Measurements from ENCODE around the gene ARID3B.
"Not testable (repeated sequence)": the region's sequence is repeated elsewhere in the genome, so short reads cannot be mapped to it uniquely, and the experiment has no call there.

Gene ARID3B

DNA sequence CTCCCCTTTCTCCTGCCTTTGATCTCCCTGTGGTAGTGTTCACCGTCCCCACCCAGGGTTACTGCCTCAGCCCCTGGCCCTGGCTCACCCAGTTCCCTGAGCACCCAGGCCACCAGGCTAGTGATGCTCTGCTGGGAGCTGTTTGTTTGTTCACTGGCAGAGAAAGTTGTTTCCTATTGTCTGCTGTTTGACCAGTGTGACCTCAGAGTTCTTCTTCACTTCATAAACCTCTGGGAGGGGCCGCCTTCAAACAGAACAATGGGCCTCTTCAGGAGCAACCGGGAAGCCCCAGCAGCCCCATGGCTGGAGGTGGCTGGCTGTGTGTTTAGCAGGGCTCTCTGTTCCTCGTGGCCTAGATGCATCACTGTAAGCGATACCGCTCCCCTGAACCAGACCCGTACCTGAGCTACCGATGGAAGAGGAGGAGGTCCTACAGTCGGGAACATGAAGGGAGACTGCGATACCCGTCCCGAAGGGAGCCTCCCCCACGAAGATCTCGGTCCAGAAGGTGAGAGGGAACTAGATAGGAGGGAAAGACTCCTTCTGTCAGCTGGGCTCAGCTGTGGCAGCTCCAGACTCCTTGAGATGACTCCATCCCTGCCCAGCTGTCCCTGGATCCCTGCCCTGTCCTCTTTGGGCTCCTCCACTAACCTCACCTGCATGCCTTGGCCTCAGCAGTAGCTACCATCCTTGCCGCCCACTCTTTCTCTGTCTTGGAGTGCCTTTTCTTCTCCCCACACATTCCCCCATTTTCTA lies 78.0 kb downstream of the ARID3B start:
- DNase-seq (ENCODE audit: low read depth in 1 of 2, low spot score in 1 of 2), result no peak

DNA sequence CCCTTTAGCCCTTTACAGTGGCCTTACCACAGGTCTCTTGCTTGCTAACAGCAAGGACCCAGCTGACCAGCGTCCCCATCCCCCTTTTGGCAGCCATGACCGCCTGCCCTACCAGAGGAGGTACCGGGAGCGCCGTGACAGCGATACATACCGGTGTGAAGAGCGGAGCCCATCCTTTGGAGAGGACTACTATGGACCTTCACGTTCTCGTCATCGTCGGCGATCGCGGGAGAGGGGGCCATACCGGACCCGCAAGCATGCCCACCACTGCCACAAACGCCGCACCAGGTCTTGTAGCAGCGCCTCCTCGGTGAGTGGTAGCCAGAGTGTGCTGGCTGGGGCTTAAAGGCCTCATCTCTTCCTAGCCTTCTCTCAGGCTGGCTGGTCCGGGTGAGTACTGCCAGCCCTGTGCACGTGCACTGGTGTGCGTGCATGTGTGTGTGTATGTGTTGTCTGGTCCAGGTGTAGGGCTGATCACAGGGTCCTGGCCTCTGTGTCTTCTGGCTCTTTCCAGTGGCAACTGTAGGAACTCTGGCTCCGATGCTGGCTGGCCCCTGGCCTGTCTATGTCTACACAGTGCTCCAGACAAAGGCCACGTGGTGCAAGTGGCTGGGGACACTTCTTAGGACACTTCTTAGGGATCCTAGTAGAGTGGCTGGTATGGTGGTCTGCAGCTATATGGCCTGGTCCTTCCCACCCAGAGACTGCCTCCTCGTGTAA lies 79.1 kb downstream of the ARID3B start:
- DNase-seq (ENCODE audit: low read depth in 1 of 2, low spot score in 1 of 2), result no peak

DNA sequence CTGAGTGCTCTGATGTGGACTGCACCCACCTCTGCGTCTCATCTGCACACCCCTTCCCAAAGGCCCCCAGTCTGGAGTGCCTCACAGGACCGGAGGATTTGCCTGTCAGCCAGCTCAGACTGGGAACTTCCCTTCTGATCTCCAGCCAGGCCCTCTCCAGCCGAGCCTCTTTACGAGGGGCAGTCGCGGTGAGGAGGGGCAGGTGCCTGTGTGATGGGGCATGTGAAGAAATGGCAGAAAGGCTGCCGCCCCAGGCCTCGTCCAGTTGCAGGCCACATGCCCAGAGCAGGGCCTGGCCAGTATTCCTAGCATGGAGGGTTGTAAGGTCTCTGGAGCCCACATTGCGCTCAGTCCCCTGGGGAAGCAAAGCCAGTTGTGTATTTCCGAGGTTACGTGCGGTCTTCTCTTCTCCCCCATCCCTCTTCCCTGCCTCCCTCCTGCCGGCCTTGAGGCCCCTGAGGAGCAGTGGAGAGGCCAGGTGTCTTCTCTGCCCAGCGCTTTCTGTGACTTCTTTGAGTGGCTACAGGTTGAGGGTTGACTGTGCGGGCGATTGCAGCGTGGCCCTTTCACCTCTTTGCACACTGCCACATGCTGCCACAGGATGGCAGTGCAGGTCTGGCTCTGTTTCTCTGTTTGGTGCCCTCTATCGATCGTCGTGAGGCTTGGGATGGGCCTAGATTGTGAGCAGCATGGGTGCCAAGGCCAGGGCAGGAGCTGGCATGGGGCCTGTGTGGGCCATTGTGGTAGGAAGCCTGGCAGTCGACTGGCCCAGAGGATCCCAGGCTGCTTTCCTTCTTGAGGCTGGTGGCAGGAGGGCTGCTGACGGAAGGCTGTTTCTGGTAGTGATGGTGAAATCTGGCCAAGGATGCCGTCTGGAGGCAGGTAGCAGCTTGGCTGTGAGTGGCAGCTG lies 79.9 kb downstream of the ARID3B start:
- peak; percentile 36 to 70 for DNase-seq (ENCODE audit: low read depth in 1 of 2, low spot score in 1 of 2)

DNA sequence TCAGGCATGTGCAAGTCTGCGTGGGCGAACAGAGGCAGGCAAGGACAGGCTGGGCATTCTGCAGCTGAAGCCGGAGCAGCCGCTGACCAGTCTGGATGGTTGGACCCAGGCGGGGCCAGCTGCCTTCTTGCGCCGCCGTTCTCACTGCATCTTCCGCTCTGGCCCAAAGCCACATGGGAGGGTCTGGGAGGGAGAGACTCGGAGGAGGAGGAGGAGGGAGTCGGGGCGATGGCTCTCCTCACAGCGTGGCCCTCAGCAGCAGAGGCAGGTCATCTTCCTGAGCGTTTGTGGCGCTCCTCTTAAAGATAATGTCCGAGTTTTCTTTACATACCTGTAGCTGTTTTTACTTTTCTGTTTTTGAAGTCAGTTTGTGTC lies 80.5 kb downstream of the ARID3B start:
- DNase-seq (ENCODE audit: low read depth in 1 of 2, low spot score in 1 of 2), result no peak

DNA sequence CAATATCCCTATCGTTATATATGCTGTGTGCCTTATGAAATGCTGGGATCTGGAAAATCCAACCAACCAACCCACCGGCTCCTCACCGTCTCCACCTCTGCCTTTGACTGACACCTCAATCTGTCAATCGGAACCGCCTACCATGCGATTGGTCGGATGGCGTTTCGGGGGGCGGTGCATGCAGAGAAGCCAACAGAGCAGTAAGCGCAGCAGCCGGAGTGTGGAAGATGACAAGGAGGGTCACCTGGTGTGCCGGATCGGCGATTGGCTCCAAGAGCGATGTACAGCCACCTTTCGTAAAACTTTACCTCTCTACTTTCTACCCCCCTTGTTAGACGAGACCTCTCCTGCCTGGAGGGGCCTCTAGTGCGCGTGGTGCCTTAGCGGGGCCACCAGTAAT lies 80.9 kb downstream of the ARID3B start:
- no peak for DNase-seq (ENCODE audit: low read depth in 1 of 2, low spot score in 1 of 2)

DNA sequence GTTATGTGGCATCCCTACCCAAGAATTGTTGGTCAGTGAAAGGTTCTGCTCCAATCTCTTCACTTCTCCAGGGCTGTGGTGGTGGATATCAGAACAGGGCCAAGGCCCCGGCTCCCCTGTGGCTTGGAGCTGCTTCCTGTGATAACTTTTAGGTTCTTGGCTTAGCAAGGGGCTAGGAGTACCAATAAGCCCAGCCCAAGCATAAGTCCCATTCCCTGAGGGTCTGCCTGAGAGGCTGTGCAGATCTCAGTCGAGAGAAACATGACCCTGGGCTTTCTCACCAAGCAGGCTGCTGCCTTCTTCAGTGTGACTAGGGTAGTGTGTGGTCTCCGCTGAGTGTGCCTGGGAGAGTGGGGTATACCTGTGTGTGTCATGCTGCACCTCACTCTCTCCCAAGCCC lies 81.7 kb downstream of the ARID3B start:
- DNase-seq (ENCODE audit: low read depth in 1 of 2, low spot score in 1 of 2), result no peak

DNA sequence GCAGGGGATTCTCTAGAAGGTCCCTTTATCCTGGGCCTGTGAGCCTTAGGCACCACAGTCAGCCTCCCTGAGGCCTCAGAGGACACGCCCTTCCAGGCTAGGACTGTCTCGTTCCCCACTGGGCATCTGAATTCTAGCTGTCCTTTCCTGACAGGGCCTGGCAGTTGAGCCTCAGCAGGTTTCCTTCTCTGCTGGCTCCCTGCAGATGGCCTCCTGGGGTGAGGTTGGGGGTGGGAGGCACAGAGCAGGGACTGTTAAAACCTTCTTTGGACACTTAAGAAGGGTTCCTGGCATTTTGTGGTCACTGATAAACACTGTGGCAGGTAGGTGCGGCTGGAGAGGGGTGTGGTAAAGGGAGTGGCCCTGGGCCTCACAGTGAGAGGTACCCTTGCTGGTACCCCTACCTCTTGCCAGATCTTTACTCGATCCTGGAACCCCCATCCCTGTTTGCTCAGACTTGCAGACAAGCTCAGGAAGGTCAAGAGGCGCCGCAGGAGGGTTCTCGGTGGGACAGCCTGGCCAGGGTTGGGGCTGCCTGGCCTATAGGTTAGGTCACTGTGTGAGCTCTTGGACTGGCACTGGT lies 83.1 kb downstream of the ARID3B start:
- DNase-seq (ENCODE audit: low read depth in 1 of 2, low spot score in 1 of 2), result no peak

DNA sequence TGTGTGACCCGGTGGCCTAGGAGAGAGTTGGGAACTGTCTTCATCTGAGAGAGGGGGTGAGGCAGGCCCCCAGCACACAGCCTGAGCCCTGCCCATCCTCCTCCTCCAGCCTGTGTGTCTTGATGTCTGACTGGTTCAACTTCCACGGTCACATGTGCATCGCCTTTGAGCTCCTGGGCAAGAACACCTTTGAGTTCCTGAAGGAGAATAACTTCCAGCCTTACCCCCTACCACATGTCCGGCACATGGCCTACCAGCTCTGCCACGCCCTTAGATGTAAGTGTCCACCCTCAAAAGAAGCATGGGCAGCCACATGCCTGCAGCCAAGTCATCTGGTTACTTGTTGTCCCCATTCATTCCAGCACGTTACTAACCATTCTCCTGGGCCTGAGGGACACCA lies 84.7 kb downstream of the ARID3B start:
- no peak for DNase-seq (ENCODE audit: low read depth in 1 of 2, low spot score in 1 of 2)

DNA sequence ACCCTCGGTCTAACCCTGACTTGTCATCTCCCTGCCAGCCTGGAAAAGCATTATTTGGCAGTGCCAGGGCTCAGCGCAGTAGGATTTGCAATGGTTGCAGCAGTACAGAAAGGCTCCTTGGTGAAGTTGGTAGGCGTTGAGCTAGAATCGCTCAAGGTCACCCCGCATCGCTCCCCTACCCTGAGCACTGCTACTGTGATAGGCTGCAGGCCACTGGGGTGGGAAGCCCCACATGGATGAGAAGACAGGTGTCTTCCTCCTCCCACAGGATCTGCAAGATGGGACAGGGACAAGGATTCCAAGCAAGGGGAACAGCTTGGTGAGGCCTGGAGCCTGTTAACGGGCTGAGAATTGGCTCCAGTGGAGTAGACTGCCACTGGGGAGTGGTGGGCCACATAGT lies 85.3 kb downstream of the ARID3B start:
- no peak for DNase-seq (ENCODE audit: low read depth in 1 of 2, low spot score in 1 of 2)

DNA sequence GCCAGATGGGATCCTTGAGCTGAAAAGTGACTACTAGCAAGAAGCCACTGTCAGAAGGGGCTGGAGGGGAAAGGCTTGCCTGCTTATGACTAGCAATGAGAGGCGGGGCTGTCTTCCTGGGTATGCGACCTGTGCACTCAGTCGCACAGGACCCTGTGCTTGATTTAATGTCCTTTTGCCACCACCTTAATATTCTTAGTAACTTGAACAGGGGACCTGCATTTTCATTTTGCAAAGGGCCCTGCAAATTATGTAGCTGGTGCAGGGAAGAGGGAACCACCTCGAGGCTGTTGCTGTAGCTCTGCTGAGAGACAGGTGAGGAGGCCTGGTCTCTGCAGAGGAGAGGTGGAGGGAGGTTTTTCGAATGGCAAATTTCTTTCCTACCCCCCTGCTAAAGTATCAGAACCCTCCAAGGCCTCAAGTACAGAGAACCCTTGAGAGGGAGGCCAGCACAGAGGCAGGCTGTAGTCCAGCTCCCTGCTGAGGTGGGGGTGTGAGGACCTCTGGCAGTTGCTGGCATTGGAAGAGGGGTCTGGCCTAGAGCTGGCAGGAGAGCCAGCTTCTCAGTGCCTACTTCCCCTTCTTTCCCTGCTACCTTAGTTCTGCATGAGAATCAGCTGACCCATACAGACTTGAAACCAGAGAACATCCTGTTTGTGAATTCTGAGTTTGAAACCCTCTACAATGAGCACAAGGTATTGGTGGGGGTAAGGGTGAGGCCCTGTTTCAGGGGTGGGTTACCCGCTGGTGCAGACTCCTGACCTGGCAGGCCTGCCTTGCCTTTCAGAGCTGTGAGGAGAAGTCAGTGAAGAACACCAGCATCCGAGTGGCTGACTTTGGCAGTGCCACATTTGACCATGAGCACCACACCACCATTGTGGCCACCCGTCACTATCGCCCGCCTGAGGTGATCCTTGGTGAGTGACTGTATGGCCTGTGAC lies 86.0 kb downstream of the ARID3B start:
- no peak for DNase-seq (ENCODE audit: low read depth in 1 of 2, low spot score in 1 of 2)

DNA sequence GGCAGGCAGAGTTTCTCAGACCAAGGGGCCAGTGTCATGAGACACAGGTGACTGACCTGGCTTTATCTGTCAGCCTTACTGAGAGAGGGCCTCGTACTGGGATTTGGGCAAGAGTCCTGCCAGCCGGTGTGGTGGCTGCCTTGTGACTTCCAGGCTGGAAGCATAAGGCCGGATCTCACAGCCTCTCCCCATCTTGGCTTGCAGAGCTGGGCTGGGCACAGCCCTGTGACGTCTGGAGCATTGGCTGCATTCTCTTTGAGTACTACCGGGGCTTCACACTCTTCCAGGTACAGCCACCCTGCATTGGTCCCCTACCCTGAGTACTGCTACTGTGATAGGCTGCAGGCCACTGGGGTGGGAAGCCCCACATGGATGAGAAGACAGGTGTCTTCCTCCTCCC lies 86.7 kb downstream of the ARID3B start:
- no peak for DNase-seq (ENCODE audit: low read depth in 1 of 2, low spot score in 1 of 2)

DNA sequence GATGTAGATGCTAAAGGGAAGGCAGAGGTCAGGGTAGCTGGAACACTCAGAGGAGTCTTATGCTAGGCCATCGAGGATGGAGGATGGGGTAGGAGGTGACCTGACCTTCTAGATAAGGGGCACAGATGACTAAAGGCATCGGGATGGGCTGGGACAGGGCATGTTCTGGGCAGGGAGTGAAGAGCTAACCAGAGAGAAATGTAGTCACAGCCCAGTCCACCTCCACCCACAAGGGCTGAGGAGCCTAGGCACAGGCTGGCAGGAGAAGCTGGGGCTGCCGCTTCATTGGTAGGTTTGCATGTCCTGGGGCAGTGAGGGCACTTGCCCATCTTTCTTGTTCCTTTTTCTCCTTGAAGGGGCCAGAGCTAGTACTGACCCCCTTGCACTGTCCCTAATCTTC lies 87.2 kb downstream of the ARID3B start:
- no peak for DNase-seq (ENCODE audit: low read depth in 1 of 2, low spot score in 1 of 2)

DNA sequence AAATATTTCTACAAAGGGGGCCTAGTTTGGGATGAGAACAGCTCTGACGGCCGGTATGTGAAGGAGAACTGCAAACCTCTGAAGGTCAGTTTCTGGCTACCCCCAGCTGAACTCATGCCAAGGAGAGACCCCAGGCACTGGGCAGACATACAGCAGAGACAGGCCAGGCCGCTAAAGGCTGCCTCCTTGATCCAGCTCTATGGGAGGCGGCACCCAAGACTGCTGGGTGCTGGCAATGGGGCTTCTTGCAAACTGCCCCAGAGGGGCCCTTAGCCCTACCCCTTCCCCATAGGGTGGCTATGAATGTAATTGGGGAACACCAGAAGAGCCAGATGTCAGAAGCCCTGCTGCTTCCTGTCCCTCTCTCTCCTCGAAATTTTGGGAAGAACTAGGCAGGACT lies 87.9 kb downstream of the ARID3B start:
- DNase-seq (ENCODE audit: low read depth in 1 of 2, low spot score in 1 of 2), result no peak

DNA sequence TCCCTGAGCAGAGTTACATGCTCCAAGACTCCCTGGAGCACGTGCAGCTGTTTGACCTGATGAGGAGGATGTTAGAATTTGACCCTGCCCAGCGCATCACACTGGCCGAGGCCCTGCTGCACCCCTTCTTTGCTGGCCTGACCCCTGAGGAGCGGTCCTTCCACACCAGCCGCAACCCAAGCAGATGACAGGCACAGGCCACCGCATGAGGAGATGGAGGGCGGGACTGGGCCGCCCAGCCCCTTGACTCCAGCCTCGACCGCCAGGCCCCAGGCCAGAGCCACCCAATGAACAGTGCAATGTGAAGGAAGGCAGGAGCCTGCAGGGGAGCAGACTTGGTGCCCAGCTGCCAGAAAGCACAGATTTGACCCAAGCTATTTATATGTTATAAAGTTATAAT lies 88.7 kb downstream of the ARID3B start:
- not testable (repeated sequence) for DNase-seq (ENCODE audit: low read depth in 1 of 2, low spot score in 1 of 2)

DNA sequence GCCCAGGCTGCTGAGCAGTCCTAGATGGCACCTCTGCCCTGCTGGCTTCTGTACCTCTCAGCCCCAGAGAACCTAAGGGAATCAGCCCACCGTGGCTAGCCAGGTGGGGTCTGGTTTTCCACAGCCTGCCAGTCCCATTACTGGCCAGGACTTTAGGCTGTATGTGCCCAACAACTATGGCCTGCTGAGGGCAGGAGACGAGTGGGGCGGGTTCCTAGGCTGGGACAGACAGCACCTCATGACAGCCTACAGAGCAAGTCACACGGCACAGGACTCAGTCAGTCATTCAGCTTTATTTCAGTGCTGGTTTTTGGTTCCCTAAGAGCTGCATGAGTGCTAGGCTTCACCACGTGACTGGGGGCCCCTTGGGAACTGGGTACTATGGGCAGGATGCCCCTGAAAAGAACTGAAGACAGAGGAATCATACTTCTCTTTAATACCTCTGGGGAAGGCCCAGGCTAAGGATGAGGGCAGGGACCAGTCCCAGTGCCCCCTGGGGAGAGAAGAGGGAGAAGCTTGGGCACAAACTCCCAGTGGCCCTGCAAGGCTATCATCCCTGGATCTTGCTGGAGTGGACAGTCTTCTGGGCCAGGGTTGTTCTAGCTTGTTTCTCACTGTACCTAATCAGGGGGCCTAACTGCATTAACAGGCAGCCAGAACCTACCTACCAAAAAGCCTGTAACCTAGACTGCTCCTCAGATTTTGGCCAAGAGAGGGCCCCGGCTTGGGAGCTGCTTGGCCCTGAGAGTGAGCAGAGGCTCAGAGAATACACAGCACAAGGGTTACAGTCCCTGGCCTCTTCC lies 89.5 kb downstream of the ARID3B start:
- no peak for DNase-seq (ENCODE audit: low read depth in 1 of 2, low spot score in 1 of 2)

DNA sequence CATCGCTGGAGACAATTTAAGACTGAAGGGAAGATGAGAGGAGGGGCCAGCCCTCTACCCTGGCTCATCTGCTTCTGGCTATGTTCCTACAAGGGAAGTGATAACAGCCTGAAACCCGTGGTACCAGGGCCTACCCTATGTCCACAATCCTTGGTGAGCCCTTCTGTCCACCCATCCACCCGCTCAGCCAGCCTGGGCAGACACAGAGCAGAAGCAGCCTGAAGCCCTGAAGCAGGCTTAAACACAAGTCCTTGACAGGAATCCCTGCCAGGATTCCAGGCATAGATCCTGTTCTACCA lies 90.0 kb downstream of the ARID3B start:
- no peak for DNase-seq (ENCODE audit: low read depth in 1 of 2, low spot score in 1 of 2)

DNA sequence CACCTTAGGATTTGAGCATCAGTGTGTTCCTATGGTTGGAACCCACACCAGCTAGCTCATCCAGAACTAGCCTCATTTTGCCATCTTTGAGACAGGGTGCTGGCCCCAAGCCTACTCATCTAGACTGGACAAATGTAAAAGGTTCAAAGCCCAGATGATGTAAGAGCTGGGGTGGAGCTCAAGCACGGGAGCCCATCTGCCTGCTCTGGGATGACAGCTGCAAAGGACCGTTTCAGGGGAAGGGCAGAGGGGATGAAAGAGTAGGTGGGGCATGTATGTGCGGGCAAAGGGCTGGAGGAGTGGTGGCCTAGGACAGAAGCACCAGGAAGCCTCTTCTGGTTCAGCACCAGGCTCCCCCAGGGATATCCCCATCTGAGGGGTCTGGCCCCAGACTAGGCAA lies 90.4 kb downstream of the ARID3B start:
- DNase-seq (ENCODE audit: low read depth in 1 of 2, low spot score in 1 of 2), result no peak

DNA sequence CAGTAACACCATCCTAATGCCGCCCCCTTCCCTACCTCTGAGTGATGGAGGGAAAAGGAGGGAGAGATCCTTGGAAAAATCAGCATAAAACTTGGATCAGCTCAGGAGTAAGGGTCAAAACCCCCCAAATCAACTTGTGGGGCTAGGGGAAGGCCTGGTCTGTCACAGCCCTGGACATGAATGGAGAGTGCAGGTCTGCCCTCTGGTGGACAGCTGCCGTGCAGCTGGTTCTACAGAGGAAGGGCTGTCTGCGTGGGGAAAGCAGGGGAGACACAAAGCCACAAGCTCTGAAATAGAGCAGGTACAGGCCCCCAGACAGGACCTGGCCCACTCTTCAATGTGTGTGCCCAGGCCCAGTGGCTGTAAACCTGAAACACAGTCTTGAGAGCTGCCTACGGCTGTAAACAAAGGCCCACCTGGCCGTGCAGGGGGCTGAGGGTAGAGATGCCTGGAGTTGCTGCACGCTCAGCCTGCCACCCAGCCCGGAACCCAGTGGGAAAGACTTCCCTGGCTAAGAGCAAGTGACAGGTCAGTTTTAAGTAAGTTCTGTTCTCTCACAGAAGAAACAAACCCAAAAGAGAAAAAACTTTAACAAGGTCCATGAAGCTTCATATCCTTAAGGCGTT lies 91.0 kb downstream of the ARID3B start:
- DNase-seq (ENCODE audit: low read depth in 1 of 2, low spot score in 1 of 2), result peak; percentile 30 to 39

DNA sequence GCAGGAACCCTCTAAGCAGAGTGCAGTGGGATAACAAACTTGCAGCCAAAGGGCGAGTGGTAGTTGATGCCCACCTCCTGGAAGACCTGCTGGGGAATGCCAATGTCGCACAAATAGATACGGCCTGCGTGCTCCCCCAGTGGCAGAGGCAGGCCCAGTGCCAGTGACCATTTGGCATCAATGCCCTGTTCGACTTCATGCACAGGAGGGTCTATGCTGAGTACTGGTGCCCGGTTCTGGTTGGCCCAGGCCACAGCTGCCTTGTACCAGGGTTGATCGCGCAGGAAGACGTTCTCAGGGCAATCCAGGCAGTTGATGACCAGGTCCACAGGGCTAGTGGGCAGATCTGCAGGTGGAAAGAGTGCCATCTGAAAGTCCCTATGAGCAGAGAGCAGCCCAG lies 91.6 kb downstream of the ARID3B start:
- DNase-seq (ENCODE audit: low read depth in 1 of 2, low spot score in 1 of 2), result no peak

All from activated CD4-positive, alpha-beta T cell treated with anti-CD3 and anti-CD28 coated beads, Interleukin-2, amount 50 U/mL, for 24 hours (primary cell).